SK-N-SH (cell line): ENCODE measurements around the gene ZFYVE9. TPM values are rescaled to one million over a fixed set of nuclear protein-coding genes. Genes with fewer than 3 reads are reported as not detected.

ENCODE experiments used
- CTCF ChIA-PET: fragments of 300-600, 350-600 bp; formaldehyde crosslinking; extraction: SDS; loops from one replicate; lab custom pipeline; 2021; lab: Yijun Ruan, JAX
- POLR2A ChIA-PET: fragments of 350-600 bp; sonication (Branson Sonifier 250); formaldehyde crosslinking; extraction: SDS; loops from one replicate; lab custom pipeline; 2020; ENCODE audit warnings: antibody characterized with exemption, inconsistent platforms; lab: Yijun Ruan, JAX
- DNase-seq: peaks from one replicate; pipeline ENCODE4 v3.0.0; 2012
- H2AFZ ChIP-seq: fragments of 200-600 bp; sonication (generic); 2 replicates; pipeline ENCODE4 v1.8.1; 2016; ENCODE audit warnings: antibody characterized with exemption, mild to moderate bottlenecking, low read depth
- H3F3A ChIP-seq: fragments of 200-600 bp; sonication (generic); replicated peaks from 2 replicates; pipeline ENCODE3; 2016; ENCODE audit warnings: antibody characterized with exemption, mild to moderate bottlenecking; ENCODE audit not compliant: insufficient read depth
- H3K27ac ChIP-seq, 2 experiments: fragments of 200-500 bp in 1 of 2; fragments of 200-600 bp in 1 of 2; sonication (Bioruptor generic) in 1 of 2; sonication (generic), shearing (Covaris generic) in 1 of 2; 2 replicates each; pipeline versions ENCODE4 v1.5.1 to v1.6.1; 2014 to 2016; ENCODE audit warnings: low read depth in 2 of 2, inconsistent platforms in 1 of 2, low read length in 1 of 2, mild to moderate bottlenecking in 1 of 2, mixed read lengths in 1 of 2
- H3K27me3 ChIP-seq: fragments of 200-600 bp; sonication (generic), shearing (Covaris generic); 2 replicates; pipeline ENCODE4 v1.6.1; 2016; ENCODE audit warnings: mixed run types; ENCODE audit not compliant: insufficient read depth
- H3K36me3 ChIP-seq, 2 experiments: fragments of 200-500 bp in 1 of 2; fragments of 200-600 bp in 1 of 2; sonication (Bioruptor generic) in 1 of 2; sonication (generic) in 1 of 2; replicated peaks in 1 of 2; 2 replicates each; pipeline versions ENCODE3 to v1.5.1; 2014 to 2016; ENCODE audit warnings: low read length in 1 of 2, mild to moderate bottlenecking in 1 of 2; ENCODE audit not compliant: insufficient read depth in 2 of 2, control insufficient read depth in 1 of 2
- H3K4me1 ChIP-seq, 2 experiments: fragments of 200-500 bp in 1 of 2; fragments of 200-600 bp in 1 of 2; sonication (Bioruptor generic) in 1 of 2; sonication (generic), shearing (Covaris generic) in 1 of 2; 2 replicates each; pipeline versions ENCODE4 v1.5.1 to v1.6.1; 2014 to 2016; ENCODE audit warnings: low read depth in 1 of 2, low read length in 1 of 2, mixed run types in 1 of 2; ENCODE audit not compliant: insufficient read depth in 2 of 2, control insufficient read depth in 1 of 2
- H3K4me2 ChIP-seq: fragments of 200-600 bp; sonication (generic), shearing (Covaris generic); 2 replicates; pipeline ENCODE4 v1.6.1; 2017; ENCODE audit warnings: mixed run types
- H3K4me3 ChIP-seq, 2 experiments: fragments of 200-500 bp in 1 of 2; fragments of 200-600 bp in 1 of 2; sonication (Bioruptor generic) in 1 of 2; sonication (generic), shearing (Covaris generic) in 1 of 2; 2 replicates each; pipeline versions ENCODE4 v1.5.1 to v1.8.1; 2014 to 2016; ENCODE audit warnings: low read depth in 2 of 2, inconsistent platforms in 1 of 2, low read length in 1 of 2, mild to moderate bottlenecking in 1 of 2, mixed read lengths in 1 of 2, moderate library complexity in 1 of 2
- H3K79me2 ChIP-seq: fragments of 200-600 bp; sonication (generic); 2 replicates; pipeline ENCODE4 v1.8.1; 2017; ENCODE audit warnings: mild to moderate bottlenecking; ENCODE audit not compliant: insufficient read depth
- H3K9ac ChIP-seq: fragments of 200-600 bp; sonication (generic); 2 replicates; pipeline ENCODE4 v1.6.1; 2017; ENCODE audit warnings: mixed run types
- H3K9me2 ChIP-seq: fragments of 200-600 bp; sonication (generic); 2 replicates; pipeline ENCODE4 v1.6.1; 2017; ENCODE audit warnings: mixed run types
- H3K9me3 ChIP-seq: fragments of 200-600 bp; sonication (generic); 2 replicates; pipeline ENCODE4 v1.6.1; 2017; ENCODE audit warnings: mixed run types, mild to moderate bottlenecking, moderate library complexity
- H4K20me1 ChIP-seq: fragments of 200-600 bp; sonication (generic); 2 replicates; pipeline ENCODE4 v1.6.1; 2017; ENCODE audit warnings: mild to moderate bottlenecking, mixed run types; ENCODE audit not compliant: insufficient read depth
- CHD2 ChIP-seq: fragments of 150-350 bp; IDR thresholded peaks from 2 replicates; pipeline ENCODE4 v1.6.1; 2018; ENCODE audit warnings: low read length; ENCODE audit not compliant: partially characterized antibody
- ELF1 ChIP-seq: IDR thresholded peaks from 2 replicates; pipeline ENCODE4 v1.4.0; 2012
- FOSL2 ChIP-seq: IDR thresholded peaks from 2 replicates; pipeline ENCODE4 v1.4.0; 2012; ENCODE audit warnings: low read depth, mild to moderate bottlenecking, moderate library complexity, borderline replicate concordance
- FOXM1 ChIP-seq: IDR thresholded peaks from 2 replicates; pipeline ENCODE4 v1.4.0; 2012; ENCODE audit warnings: low read depth, mild to moderate bottlenecking
- GATA2 ChIP-seq: sonication (generic); formaldehyde crosslinking; IDR thresholded peaks from 2 replicates; pipeline ENCODE4 v1.5.0; 2020; ENCODE audit warnings: mild to moderate bottlenecking, missing genetic modification reagents
- MEF2A ChIP-seq: IDR thresholded peaks from 2 replicates; pipeline ENCODE4 v1.4.0; 2012; ENCODE audit warnings: low read depth, borderline replicate concordance
- MXI1 ChIP-seq: IDR thresholded peaks from 2 replicates; pipeline ENCODE4 v1.6.1; 2012; ENCODE audit warnings: mild to moderate bottlenecking, low read depth, low read length, improper control_type of control experiment
- POLR2AphosphoS5 ChIP-seq: IDR thresholded peaks from 2 replicates; pipeline ENCODE4 v1.6.1; 2012; ENCODE audit warnings: low read depth, low read length
- RAD21 ChIP-seq: IDR thresholded peaks from 2 replicates; pipeline ENCODE4 v1.6.1; 2012; ENCODE audit warnings: mild to moderate bottlenecking, low read length
- RCOR1 ChIP-seq: fragments of 150-350 bp; IDR thresholded peaks from 2 replicates; pipeline ENCODE4 v1.6.1; 2017; ENCODE audit warnings: antibody characterized with exemption, low read length
- RFX5 ChIP-seq: IDR thresholded peaks from 2 replicates; pipeline ENCODE4 v1.6.1; 2012; ENCODE audit warnings: mild to moderate bottlenecking, improper control_type of control experiment, low read length
- TAF1 ChIP-seq: IDR thresholded peaks from 2 replicates; pipeline ENCODE4 v1.6.1; 2012; ENCODE audit warnings: low read depth, mild to moderate bottlenecking, low read length, moderate library complexity, borderline replicate concordance
- TCF12 ChIP-seq: IDR thresholded peaks from 2 replicates; pipeline ENCODE4 v1.4.0; 2012
- TEAD4 ChIP-seq: IDR thresholded peaks from 2 replicates; pipeline ENCODE4 v1.4.0; 2012; ENCODE audit warnings: mild to moderate bottlenecking, borderline replicate concordance; ENCODE audit not compliant: insufficient read depth
- YY1 ChIP-seq: IDR thresholded peaks from 2 replicates; pipeline ENCODE4 v1.4.0; 2012; ENCODE audit warnings: low read depth, mild to moderate bottlenecking
- WGBS: methylation state at CpG from one replicate; pipeline ENCODE4 v1.1.6; 2017; ENCODE audit warnings: low lambda C conversion rate; 5-methylcytosine and 5-hydroxymethylcytosine counted together
- polyA plus RNA-seq, 3 experiments: library from polyadenylated mRNA; depleted of rRNA; stranded (reverse); fragments of >200 nt; gene quantifications; 2 replicates each; pipeline ENCODE4 v1.2.3, GENCODE V29; 2012
- TF ChIP-seq, protein P1 (sequence below): fragments of 150-350 bp; IDR thresholded peaks from 2 replicates; pipeline ENCODE4 v1.6.1; 2017; ENCODE audit warnings: antibody characterized with exemption, low read length, low read depth, borderline replicate concordance
- TF ChIP-seq, protein P2 (sequence below): IDR thresholded peaks from 2 replicates; pipeline ENCODE4 v1.4.0; 2012; ENCODE audit warnings: low read depth
- TF ChIP-seq, protein P3 (sequence below): IDR thresholded peaks from 2 replicates; pipeline ENCODE4 v1.4.0; 2012; ENCODE audit warnings: low read depth, borderline replicate concordance

ZFYVE9 gene
- polyA plus RNA-seq, 1 of the 3 experiments (the other 2 are of a cell fraction) = 4.1 TPM

DNA sequence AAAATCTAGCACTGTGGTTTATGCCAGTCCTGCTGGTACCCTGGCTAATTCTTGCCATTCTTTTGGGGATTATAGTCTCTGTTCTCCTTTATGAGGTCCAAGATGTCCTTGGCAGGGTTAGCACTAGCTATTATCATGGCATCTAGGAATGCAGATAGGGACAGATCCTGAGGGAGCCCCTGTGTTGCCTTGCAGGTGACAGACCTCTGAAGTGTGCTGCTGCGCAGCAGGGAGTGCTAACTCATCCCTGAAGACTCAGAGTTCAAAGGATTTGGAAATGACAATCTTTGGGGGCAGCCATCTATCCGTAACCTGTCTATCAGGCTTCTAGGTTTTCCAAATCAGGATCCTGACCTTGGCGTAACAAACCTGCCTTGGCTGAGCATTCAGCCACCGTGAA lies 16.3 kb downstream of the ZFYVE9 start:
- Histone ChIP-seq H3K9me3 (no peaks in the 10 kb centered on the region), H3K4me1 (peaks cover 0 to 4% of the 10 kb centered on the region in 2 experiments; a peak in 2 of 4 replicates), H3F3A (no peaks in the 10 kb centered on the region), H3K4me3 (no peak overlapping the region), H2AFZ (no peak overlapping the region), H3K4me2 (no peak overlapping the region), H3K9me2 (no peaks in the 10 kb centered on the region), H3K79me2 (peaks cover 35% of the 10 kb centered on the region; the same call in 1 of the 2 replicates), H4K20me1 (0 out of 2 replicates have a peak, but pooled peaks cover 3% of the 10 kb centered on the region), H3K9ac (no peak overlapping the region), H3K27ac (no peak overlapping the region), H3K36me3 (no peaks in the 10 kb centered on the region), H3K27me3 (no peaks in the 10 kb centered on the region)
- no peak for DNase-seq
- ChIA-PET POLR2A (interaction anchor here (0.6 kb wide), 1 partner anchor 9 kb away, joined by 3 read pairs; no protein-coding TSS in a partner anchor), CTCF (interaction anchor here (1.4 kb wide), 1 partner anchor 16 kb away, joined by 4 read pairs; no protein-coding TSS in a partner anchor)
- 69% methylated on average over 2 of the region's 4 CpGs for WGBS
- TF ChIP-seq FOXM1 (no peak), POLR2AphosphoS5 (no peak), MEF2A (no peak), TAF1 (no peak)

DNA sequence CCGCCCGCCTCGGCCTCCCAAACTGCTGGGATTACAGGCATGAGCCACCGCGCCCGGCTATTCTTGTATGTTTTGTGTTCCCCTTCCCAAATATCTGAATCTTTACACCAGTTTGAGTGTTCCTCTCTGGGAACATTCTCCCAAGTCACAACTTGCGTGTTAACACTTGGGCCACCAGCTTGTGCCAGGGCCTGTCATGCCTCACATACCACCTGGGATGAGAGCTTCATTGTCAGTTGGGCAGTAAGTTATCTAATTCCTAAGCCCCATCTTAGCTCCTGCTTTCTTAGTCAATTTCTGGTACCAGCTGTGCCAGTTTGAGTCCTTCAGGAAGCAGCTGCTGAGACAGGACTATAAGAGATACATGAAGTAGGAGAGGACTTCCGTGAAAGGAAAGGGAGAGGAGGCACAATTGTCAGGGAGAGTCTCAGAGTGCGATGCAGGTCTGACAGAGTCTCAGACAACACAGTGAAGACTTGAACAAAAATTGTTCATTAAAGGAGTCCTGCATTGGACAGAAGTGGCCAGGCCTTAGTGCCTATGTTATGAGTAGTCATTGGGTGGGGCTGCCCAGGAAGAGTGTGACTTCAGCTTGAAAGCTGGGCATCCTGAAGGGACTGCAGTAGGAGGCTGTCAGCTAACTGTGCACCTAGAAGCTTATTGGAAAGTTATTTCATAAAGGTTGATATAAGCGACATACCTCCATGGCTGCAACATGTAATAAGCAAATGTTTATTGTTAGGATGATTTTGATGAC lies 17.3 kb downstream of the ZFYVE9 start:
- no peak for DNase-seq
- Histone ChIP-seq H3K4me3 (no peak overlapping the region), H3F3A (no peaks in the 10 kb centered on the region), H3K4me2 (no peak overlapping the region; the same call in 1 of the 2 replicates), H3K9ac (no peak overlapping the region), H3K9me2 (no peaks in the 10 kb centered on the region), H3K27me3 (no peaks in the 10 kb centered on the region), H4K20me1 (0 out of 2 replicates have a peak, but pooled peaks cover 3% of the 10 kb centered on the region), H3K4me1 (peaks cover 0 to 4% of the 10 kb centered on the region in 2 experiments; a peak in 1 of 4 replicates), H2AFZ (no peak overlapping the region), H3K79me2 (peaks cover 27% of the 10 kb centered on the region; the same call in 1 of the 2 replicates), H3K9me3 (no peaks in the 10 kb centered on the region), H3K36me3 (no peaks in the 10 kb centered on the region), H3K27ac (no peak overlapping the region)
- 97% methylated on average over 10 of the region's 10 CpGs for WGBS
- TF ChIP-seq, protein P1, sequence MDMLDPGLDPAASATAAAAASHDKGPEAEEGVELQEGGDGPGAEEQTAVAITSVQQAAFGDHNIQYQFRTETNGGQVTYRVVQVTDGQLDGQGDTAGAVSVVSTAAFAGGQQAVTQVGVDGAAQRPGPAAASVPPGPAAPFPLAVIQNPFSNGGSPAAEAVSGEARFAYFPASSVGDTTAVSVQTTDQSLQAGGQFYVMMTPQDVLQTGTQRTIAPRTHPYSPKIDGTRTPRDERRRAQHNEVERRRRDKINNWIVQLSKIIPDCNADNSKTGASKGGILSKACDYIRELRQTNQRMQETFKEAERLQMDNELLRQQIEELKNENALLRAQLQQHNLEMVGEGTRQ = no peak
- TF ChIP-seq ELF1 (no peak), FOSL2 (0 out of 2 replicates have a peak, but pooled peaks have one; percentile 3), MXI1 (no peak)
- POLR2A ChIA-PET = no interaction called here
- CTCF ChIA-PET = interaction anchor here (1.4 kb wide), 1 partner anchor 17 kb away, joined by 4 read pairs; no protein-coding TSS in a partner anchor

DNA sequence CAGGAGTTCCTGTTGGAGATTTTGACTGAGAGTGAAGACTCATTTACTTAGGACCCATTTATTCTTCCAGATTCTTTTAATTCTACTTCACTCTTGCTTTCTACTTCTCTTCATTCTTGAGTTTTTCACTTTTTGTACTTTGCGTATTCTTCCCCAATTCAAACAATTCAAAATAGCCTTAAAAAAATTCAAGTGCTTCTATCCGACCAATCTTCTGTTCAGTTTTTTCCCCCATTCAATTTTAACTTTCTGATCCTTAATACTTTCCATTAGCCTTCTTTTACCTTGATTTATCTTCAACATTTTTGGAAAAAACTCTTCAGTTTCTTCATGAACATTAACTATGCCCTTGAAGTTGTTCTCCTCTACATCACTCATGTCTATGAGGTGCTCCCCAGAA lies 21.1 kb downstream of the ZFYVE9 start:
- Histone ChIP-seq H3F3A (peaks cover 6% of the 10 kb centered on the region), H3K9ac (no peak overlapping the region), H3K27ac (no peak overlapping the region), H3K4me1 (peaks cover 2 to 4% of the 10 kb centered on the region in 2 experiments; a peak in 2 of 4 replicates), H2AFZ (no peak overlapping the region), H3K9me2 (no peaks in the 10 kb centered on the region), H3K79me2 (peaks cover 9% of the 10 kb centered on the region; the same call in 1 of the 2 replicates), H3K36me3 (no peaks in the 10 kb centered on the region), H4K20me1 (0 out of 2 replicates have a peak, but pooled peaks cover 3% of the 10 kb centered on the region), H3K4me2 (no peak overlapping the region), H3K4me3 (no peak overlapping the region), H3K27me3 (no peaks in the 10 kb centered on the region), H3K9me3 (no peaks in the 10 kb centered on the region)
- CTCF ChIA-PET = interaction anchor here (1.2 kb wide), 1 partner anchor 123 kb away, joined by 3 read pairs; no protein-coding TSS in a partner anchor
- 96% methylated on average over 2 of the region's 2 CpGs for WGBS
- POLR2A ChIA-PET = no interaction called here
- DNase-seq = no peak
- TF ChIP-seq MEF2A (no peak), YY1 (no peak), TAF1 (no peak), RFX5 (no peak), TEAD4 (no peak), GATA2 (CRISPR knock-in tag) (no peak), CHD2 (no peak), TCF12 (no peak), FOXM1 (no peak), RAD21 (no peak), RCOR1 (no peak)
- TF ChIP-seq, protein P2, sequence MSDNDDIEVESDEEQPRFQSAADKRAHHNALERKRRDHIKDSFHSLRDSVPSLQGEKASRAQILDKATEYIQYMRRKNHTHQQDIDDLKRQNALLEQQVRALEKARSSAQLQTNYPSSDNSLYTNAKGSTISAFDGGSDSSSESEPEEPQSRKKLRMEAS = no peak
- TF ChIP-seq, protein P3, sequence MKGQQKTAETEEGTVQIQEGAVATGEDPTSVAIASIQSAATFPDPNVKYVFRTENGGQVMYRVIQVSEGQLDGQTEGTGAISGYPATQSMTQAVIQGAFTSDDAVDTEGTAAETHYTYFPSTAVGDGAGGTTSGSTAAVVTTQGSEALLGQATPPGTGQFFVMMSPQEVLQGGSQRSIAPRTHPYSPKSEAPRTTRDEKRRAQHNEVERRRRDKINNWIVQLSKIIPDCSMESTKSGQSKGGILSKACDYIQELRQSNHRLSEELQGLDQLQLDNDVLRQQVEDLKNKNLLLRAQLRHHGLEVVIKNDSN = no peak
